ENCODE data around the gene ORC4.

DNA sequence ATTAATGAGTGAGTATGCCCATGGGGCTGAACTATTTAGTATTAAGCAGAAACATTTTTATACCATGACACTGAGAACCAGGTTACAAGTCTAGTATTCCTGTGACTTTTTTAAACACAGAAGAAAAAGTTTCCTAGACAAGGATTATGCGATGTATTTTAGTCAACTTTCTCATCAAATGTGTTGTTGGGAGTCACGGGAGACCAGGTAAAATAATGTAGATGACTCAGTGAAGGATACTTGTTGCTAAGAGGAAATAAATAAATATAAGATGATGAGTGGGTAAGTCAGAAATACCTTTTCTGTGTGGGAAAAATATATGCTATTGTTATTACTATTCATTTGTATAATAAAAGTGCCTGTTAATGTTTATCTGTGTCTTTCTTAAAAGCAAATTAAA lies 23.8 kb upstream of the ORC4 start:
- no peak for TF ChIP-seq POLR2A (IDR thresholded peaks at IDR 0.05; ENCODE audit: low read length)
- TF ChIP-seq GATA1 (IDR thresholded peaks at IDR 0.05; ENCODE audit: low read depth, low read length) = no peak
